Central memory CD8-positive, alpha-beta T cell (primary cell): ENCODE results near the gene CDC45.

ENCODE experiments used
- ATAC-seq: fragments of 150-1000 bp; cut with Tn5 transposase; replicated peaks from 2 replicates; pipeline ENCODE4 v1.10.0; 2022; ENCODE audit warnings: mild to moderate bottlenecking, moderate FRiP score, moderate number of reproducible peaks; ENCODE audit not compliant: poor library complexity, severe bottlenecking; ENCODE audit errors: extremely low read depth
- DNase-seq, 2 donors: peaks; one replicate each; pipeline ENCODE4 v3.0.0; 2021; ENCODE audit warnings: low spot score in 2 of 2
- H3K27ac Mint-ChIP-seq: one replicate; pipeline ENCODE4 v1.8.0; 2022; ENCODE audit warnings: low read depth, mild to moderate bottlenecking, moderate library complexity, mixed read lengths
- H3K27me3 Mint-ChIP-seq: one replicate; pipeline ENCODE4 v1.8.0; 2022; ENCODE audit warnings: mixed read lengths
- H3K36me3 Mint-ChIP-seq: one replicate; pipeline ENCODE4 v1.8.0; 2022; ENCODE audit warnings: mild to moderate bottlenecking, moderate library complexity, mixed read lengths; ENCODE audit not compliant: insufficient read depth
- H3K4me1 Mint-ChIP-seq: one replicate; pipeline ENCODE4 v1.8.0; 2022; ENCODE audit warnings: mixed read lengths
- H3K4me3 Mint-ChIP-seq: one replicate; pipeline ENCODE4 v1.8.0; 2022; ENCODE audit warnings: mild to moderate bottlenecking, moderate library complexity, mixed read lengths
- H3K9me3 Mint-ChIP-seq: one replicate; pipeline ENCODE4 v1.8.0; 2022; ENCODE audit warnings: mixed read lengths

The CDC45 gene

DNA sequence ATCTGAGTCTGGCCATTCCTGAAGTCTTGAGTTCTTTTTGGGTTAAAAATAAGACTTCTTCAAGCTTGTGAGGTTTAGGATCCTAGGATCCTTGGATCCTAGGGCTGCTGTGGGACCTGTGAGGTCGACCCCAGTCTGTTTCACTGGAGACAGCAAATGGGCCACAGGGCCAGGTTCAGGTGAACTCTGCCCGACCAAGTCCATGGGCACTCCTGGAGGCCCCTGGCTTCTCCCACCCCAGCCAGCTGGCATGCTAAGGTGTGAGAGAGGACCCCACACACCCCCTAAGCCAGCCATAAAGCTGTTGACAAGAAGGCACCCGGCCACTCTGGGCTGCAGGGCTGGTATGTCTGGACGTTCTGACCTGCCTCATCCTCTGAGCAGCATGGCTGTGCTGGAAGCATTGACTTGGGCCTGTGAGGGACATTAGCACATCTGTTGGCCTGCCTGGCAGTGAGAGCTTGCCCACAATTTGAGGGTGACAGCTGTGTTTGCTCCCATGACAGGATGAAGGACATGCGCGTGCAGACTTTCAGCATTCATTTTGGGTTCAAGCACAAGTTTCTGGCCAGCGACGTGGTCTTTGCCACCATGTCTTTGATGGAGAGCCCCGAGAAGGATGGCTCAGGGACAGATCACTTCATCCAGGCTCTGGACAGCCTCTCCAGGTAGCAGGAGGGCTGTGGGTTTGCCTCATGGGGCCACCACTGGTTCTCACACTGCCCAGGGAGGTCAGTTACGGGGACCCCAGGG, 28.5 kb downstream of the CDC45 start:
- H3K36me3 Mint-ChIP-seq: peaks cover 3% of the 10 kb centered on the region
- peaks cover 10% of the 10 kb centered on the region for H3K4me1 Mint-ChIP-seq
- DNase-seq: no peak
- no peak overlapping the region for H3K4me3 Mint-ChIP-seq
- no peak overlapping the region for H3K27ac Mint-ChIP-seq
- H3K9me3 Mint-ChIP-seq: no peaks in the 10 kb centered on the region
- no peak for ATAC-seq
- H3K27me3 Mint-ChIP-seq: no peaks in the 10 kb centered on the region

DNA sequence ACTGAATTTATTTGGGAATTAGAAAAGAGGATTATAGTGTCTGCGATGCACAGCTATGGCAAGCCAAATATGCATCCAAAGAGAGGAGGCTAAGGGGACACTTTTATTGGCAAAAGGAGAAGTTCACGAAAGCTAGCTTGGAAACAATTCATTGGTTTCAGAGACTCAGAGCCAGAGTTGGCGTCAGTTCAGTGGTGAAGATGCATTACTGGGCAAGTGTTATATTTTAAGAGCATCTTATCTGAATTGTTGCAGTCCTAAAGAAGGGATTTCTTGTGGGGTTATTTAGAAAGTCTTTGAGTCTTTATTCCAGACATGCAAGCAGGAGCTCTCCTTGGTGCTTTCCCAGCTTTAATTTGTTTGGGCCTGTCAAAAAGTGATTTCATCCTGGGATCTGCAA, 29.5 kb downstream of the CDC45 start:
- no peaks in the 10 kb centered on the region for H3K27me3 Mint-ChIP-seq
- peaks cover 10% of the 10 kb centered on the region for H3K4me1 Mint-ChIP-seq
- no peak for DNase-seq
- ATAC-seq: no peak
- H3K36me3 Mint-ChIP-seq: peaks cover 3% of the 10 kb centered on the region
- no peaks in the 10 kb centered on the region for H3K9me3 Mint-ChIP-seq
- H3K27ac Mint-ChIP-seq: no peak overlapping the region
- no peak overlapping the region for H3K4me3 Mint-ChIP-seq

DNA sequence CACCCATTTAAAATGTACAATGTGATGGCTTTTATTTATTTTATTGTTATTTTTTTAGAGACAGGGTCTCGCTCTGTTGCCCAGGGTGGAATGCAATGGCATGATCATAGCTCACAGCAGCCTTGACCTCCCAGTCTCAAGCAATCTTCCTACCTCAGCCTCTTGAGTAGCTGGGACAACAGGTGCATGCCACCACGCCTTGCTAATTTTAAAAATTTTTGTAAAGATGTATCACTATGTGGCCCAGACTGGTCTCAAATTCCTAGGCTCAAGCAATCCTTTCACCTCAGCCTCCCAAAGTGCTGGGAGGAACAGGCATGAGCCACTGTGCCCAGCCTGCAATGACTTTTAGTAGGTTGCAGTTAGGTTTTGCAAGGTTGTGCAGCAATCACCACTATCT, 30.2 kb downstream of the CDC45 start:
- Mint-ChIP-seq H3K4me1 (peaks cover 10% of the 10 kb centered on the region), H3K36me3 (peaks cover 3% of the 10 kb centered on the region), H3K27me3 (no peaks in the 10 kb centered on the region), H3K9me3 (no peaks in the 10 kb centered on the region), H3K4me3 (no peak overlapping the region), H3K27ac (no peak overlapping the region)
- ATAC-seq (no peak), DNase-seq (no peak)

DNA sequence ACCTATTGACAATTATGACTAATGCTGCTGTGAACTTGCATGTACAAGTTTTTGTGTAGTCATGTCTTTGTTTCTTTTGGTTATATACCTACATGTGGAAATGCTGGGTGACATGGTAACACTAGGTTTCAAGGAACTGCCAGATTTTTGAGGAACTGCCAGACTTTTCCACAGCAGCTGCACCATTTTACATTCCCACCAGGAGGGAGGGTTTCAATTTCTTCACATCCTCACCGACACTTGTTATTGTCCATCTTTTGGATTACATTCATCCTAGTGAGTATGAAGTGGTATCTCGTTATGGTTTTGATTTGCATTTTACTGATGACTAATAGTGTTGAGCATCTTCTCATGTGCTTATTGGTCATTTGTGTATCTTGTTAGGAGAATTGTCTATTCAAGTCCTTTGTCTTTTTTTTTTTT, 31.2 kb downstream of the CDC45 start:
- H3K36me3 Mint-ChIP-seq: peaks cover 2% of the 10 kb centered on the region
- no peak overlapping the region for H3K27ac Mint-ChIP-seq
- no peaks in the 10 kb centered on the region for H3K27me3 Mint-ChIP-seq
- no peaks in the 10 kb centered on the region for H3K9me3 Mint-ChIP-seq
- DNase-seq (no peak), ATAC-seq (no peak)
- H3K4me3 Mint-ChIP-seq: no peak overlapping the region
- peaks cover 1% of the 10 kb centered on the region for H3K4me1 Mint-ChIP-seq

DNA sequence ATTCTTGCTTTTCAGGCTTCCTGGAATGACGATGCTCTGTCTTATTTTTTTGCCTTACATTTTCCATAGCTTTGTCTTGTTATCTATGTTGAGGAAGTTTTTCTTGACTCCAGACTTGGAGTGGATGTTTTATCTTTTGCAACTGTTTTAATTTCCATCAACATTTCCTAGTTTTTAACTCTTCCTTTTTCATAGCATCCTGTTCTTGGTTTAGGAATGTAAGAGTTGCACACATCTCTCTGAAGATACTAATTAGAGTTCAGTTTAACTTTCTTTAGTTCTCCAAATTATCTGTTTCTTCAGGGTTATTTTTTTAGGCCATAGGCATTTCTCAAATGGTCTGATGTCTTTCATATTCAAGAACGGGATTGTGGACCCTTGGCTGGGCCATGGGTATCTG, 34.1 kb downstream of the CDC45 start:
- ATAC-seq: no peak
- H3K4me1 Mint-ChIP-seq: no peaks in the 10 kb centered on the region
- H3K27ac Mint-ChIP-seq: peak overlapping the region; percentile 1
- H3K36me3 Mint-ChIP-seq: no peaks in the 10 kb centered on the region
- no peak overlapping the region for H3K4me3 Mint-ChIP-seq
- DNase-seq: no peak
- H3K27me3 Mint-ChIP-seq: no peaks in the 10 kb centered on the region
- no peaks in the 10 kb centered on the region for H3K9me3 Mint-ChIP-seq

DNA sequence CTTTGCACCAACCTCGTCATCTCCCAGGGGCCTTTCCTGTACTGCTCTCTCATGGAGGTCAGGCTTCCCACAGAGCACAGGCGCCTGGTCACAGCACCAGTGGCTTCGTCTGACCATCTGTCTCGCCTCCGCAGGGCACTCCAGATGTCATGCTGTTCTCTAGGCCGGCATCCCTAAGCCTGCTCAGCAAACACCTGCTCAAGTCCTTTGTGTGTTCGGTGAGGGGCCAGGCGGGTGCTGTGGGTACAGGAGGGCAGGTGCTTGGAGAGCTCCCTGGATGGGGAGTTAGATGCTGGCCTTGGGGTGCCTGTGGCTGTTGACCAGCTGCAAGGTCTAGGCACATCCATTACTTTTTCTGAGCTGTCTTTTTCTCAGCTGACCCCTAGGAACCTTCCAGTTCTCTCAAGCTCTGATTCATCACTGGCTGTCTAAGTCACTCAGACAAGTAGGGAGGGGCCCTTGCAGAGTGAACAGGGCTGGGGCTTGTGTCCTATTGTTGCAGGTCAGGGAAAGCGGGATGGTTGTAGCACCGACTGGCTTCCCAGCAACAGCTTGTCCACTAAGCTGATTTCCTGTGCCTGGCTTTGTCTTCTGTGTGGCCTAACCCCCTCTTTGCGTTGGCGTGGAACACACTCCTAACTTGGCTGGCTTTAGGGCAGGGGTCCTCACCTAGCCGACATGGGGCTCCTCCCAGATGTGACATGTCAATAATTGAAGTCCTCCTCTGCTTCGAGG, 35.3 kb downstream of the CDC45 start:
- DNase-seq (no peak), ATAC-seq (no peak)
- Mint-ChIP-seq H3K36me3 (no peaks in the 10 kb centered on the region), H3K4me1 (no peaks in the 10 kb centered on the region), H3K9me3 (no peaks in the 10 kb centered on the region), H3K4me3 (no peak overlapping the region), H3K27ac (no peak overlapping the region), H3K27me3 (no peaks in the 10 kb centered on the region)

DNA sequence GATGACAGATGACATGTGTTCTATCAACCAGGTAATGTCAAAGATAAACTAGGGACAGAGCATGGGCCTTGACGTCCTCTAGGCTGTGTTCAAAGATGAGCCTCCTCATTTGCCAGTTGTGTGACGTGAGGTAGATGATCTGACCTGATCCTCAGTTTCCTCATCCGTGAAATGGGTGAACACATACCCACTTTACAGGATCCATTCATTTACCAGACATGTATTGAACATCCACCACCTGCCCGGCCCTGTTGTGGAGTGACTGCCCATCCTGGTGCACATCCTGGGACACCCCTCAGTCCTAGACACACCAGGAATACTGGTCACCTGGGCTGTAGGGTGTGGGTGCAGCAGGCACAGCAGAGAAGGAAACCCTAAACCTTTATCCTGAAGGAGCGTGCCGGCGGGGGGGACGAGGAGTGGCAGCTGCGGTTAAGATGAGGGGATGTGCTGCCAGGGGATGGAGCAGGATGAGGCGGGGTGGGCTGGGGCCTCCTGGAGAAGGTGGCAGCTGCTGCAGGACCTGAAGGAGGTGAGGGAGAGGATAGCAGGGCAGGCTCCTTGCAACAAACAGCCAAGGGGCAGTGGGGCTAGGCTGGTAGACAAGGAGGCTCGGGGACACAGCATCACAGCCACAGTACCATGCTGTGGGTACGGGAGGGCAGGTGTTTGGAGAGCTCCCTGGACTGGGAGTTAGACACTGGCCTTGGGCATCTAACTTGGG, 36.1 kb downstream of the CDC45 start:
- H3K4me1 Mint-ChIP-seq: no peaks in the 10 kb centered on the region
- DNase-seq: no peak
- H3K36me3 Mint-ChIP-seq: no peaks in the 10 kb centered on the region
- no peak overlapping the region for H3K27ac Mint-ChIP-seq
- no peak for ATAC-seq
- H3K9me3 Mint-ChIP-seq: no peaks in the 10 kb centered on the region
- no peak overlapping the region for H3K4me3 Mint-ChIP-seq
- H3K27me3 Mint-ChIP-seq: no peaks in the 10 kb centered on the region

DNA sequence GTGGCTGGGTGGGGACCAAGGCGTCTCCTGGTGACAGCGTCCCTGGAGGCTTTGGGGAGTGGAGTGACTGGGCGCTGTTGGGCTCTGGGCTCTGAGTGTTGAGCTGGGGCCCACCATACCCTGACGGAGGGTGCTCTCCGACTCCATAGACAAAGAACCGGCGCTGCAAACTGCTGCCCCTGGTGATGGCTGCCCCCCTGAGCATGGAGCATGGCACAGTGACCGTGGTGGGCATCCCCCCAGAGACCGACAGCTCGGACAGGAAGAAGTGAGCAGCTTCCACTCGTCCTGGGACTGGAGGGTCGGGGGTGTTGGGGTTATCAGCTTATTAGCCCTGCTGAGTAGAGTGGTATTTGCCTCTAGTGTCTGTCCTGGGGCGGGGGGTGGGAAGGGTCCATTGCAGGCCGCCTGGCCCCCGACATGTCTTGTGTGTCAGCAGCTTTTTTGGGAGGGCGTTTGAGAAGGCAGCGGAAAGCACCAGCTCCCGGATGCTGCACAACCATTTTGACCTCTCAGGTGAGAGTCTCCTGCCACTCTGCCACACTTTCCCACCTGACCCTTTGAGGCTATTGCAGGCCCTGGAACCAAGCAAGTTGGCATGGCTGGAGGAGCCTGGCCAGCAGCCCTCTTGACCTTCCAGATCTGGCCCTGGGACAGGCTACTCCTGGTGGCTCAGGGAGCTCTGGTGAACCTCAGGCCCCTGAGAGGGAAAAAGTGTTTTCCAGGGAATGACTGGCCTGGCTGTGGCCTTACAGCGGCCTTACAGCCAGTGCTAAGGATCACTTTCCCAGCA, 36.9 kb downstream of the CDC45 start:
- Mint-ChIP-seq H3K36me3 (no peaks in the 10 kb centered on the region), H3K27ac (no peak overlapping the region), H3K4me1 (no peaks in the 10 kb centered on the region), H3K27me3 (no peaks in the 10 kb centered on the region), H3K4me3 (no peak overlapping the region), H3K9me3 (no peaks in the 10 kb centered on the region)
- DNase-seq (no peak), ATAC-seq (no peak)

DNA sequence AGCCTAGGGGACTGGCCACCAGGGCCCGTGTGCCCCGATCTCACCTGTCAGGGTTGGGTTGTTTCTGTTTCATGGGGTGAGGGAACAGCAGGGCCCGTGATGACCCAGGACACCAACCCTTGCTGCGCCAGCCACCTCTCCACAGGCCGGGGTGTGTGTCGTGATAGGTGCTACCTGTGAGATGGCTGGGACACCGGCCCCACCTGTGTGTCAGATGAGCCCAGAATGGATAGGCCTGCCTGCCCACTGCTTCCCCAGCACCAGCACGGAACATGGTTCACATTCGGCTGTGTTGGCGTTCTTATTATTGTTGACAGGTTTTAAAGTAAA, 37.4 kb downstream of the CDC45 start:
- Mint-ChIP-seq H3K4me3 (no peak overlapping the region), H3K27ac (no peak overlapping the region), H3K36me3 (no peaks in the 10 kb centered on the region), H3K4me1 (no peaks in the 10 kb centered on the region), H3K9me3 (no peaks in the 10 kb centered on the region), H3K27me3 (no peaks in the 10 kb centered on the region)
- DNase-seq: no peak
- no peak for ATAC-seq

DNA sequence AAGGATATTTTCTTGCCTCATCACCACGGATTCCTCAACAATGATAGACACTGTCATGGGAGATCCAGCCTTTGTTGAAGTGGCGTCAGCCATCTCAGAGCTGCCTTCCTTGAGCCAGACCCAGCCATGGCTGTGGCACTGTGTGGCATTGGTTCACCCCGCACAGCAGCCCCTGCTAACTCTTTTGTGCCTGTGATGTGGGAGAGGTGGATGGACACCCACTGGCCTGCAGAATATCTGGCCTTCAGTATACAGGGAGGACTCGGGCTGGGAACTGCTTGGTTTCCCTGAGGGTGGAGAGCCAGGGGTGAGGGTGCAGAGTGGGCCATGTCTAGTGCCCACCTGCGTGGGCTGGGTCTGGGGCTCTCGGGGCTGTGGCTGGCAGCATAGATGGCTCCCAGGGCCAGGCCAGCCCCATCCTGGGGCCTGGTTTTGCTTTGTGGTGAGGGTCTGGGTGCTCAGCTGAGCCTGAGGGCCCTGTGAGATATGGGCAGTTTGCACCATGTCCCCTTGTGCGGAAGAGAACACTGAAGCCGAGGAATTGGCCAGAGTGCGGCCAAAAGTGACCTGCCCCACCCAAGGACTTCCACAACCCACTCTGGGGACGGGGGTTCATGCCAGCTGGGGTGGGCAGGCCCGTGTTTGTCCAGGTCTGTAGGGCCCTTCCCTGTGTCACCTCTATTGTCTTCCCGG, 38.3 kb downstream of the CDC45 start:
- no peaks in the 10 kb centered on the region for H3K36me3 Mint-ChIP-seq
- DNase-seq: no peak
- no peak overlapping the region for H3K27ac Mint-ChIP-seq
- no peaks in the 10 kb centered on the region for H3K4me1 Mint-ChIP-seq
- no peaks in the 10 kb centered on the region for H3K9me3 Mint-ChIP-seq
- ATAC-seq: no peak
- H3K4me3 Mint-ChIP-seq: no peak overlapping the region
- H3K27me3 Mint-ChIP-seq: peaks cover 5% of the 10 kb centered on the region

DNA sequence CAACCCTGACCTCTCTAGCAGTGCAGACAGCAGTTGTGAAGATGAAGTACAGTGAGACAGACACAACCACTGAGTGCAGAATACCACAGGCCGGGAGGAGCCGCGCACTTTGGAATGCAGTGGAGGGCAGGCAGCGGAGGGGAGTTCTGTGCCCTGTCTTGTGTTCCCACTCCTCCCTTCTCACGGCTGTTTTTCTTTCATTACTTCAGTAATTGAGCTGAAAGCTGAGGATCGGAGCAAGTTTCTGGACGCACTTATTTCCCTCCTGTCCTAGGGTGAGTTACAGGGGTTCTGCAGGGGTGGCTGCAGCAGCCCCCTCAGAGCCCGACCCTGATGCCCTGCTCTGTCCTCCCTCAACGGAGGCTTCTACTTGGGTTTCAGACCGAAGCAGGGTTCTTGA, 38.9 kb downstream of the CDC45 start:
- no peak overlapping the region for H3K27ac Mint-ChIP-seq
- ATAC-seq: no peak

More for the DNA sequence above, 38.9 kb downstream of the CDC45 start:
- no peaks in the 10 kb centered on the region for H3K36me3 Mint-ChIP-seq
- H3K27me3 Mint-ChIP-seq: peaks cover 8% of the 10 kb centered on the region
- no peak for DNase-seq
- H3K4me1 Mint-ChIP-seq: no peaks in the 10 kb centered on the region
- no peaks in the 10 kb centered on the region for H3K9me3 Mint-ChIP-seq
- H3K4me3 Mint-ChIP-seq: no peak overlapping the region
